Duodenal mucosa (tissue), 2 donors: ENCODE results near the gene LRMDA.

Experiments used
- H3K27ac ChIP-seq: one replicate; pipeline ENCODE4 v1.7.0; 2013; ENCODE audit warnings: low read depth, low read length
- H3K27me3 ChIP-seq, 2 donors: one replicate each; pipeline ENCODE4 v1.7.0; 2013; ENCODE audit warnings: low read length in 2 of 2, control low read depth in 1 of 2; ENCODE audit not compliant: insufficient read depth in 2 of 2, control insufficient read depth in 1 of 2
- H3K36me3 ChIP-seq, 2 donors: one replicate each; pipeline ENCODE4 v1.7.0; 2013; ENCODE audit warnings: low read length in 2 of 2, control low read depth in 1 of 2; ENCODE audit not compliant: insufficient read depth in 2 of 2, control insufficient read depth in 1 of 2
- H3K4me1 ChIP-seq, 2 donors: one replicate each; pipeline ENCODE4 v1.7.0; 2013; ENCODE audit warnings: low read length in 2 of 2, control low read depth in 1 of 2; ENCODE audit not compliant: insufficient read depth in 2 of 2, control insufficient read depth in 1 of 2
- H3K4me3 ChIP-seq, 2 donors: one replicate each; pipeline ENCODE4 v1.7.0; 2013; ENCODE audit warnings: low read length in 2 of 2, low read depth in 1 of 2
- H3K9ac ChIP-seq, 2 donors: one replicate each; pipeline ENCODE4 v1.7.0; 2013; ENCODE audit warnings: low read length in 2 of 2, low read depth in 1 of 2
- H3K9me3 ChIP-seq, 2 donors: one replicate each; pipeline ENCODE4 v1.7.0; 2013; ENCODE audit warnings: low read length in 2 of 2, control low read depth in 1 of 2; ENCODE audit not compliant: control insufficient read depth in 1 of 2

LRMDA gene

DNA sequence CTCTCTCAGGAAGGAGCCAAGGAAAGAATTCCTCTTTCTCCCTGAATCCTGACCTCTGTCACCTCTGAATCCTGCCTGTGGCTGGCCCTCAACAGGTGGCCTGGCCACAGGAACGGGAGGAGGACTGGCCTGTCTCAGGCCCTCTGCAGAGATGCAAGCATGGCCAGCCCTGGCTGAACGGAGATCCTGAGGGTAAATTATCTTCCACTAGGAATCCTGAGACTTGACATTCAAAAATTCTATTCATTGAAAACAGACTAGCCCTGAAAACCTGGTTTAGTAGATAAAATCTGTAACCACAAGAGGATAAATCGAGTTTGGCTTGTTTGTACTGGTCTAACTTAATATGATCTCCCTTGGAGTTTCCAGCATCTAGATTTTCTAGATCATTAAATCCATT is 579.3 kb downstream of the LRMDA start:
- no peaks in the 10 kb centered on the region for H3K4me1 ChIP-seq
- H3K27ac ChIP-seq, result no peak overlapping the region
- no peak overlapping the region for H3K9ac ChIP-seq
- no peaks in the 10 kb centered on the region for H3K36me3 ChIP-seq
- no peaks in the 10 kb centered on the region for H3K9me3 ChIP-seq
- no peaks in the 10 kb centered on the region for H3K27me3 ChIP-seq
- H3K4me3 ChIP-seq, result no peak overlapping the region

DNA sequence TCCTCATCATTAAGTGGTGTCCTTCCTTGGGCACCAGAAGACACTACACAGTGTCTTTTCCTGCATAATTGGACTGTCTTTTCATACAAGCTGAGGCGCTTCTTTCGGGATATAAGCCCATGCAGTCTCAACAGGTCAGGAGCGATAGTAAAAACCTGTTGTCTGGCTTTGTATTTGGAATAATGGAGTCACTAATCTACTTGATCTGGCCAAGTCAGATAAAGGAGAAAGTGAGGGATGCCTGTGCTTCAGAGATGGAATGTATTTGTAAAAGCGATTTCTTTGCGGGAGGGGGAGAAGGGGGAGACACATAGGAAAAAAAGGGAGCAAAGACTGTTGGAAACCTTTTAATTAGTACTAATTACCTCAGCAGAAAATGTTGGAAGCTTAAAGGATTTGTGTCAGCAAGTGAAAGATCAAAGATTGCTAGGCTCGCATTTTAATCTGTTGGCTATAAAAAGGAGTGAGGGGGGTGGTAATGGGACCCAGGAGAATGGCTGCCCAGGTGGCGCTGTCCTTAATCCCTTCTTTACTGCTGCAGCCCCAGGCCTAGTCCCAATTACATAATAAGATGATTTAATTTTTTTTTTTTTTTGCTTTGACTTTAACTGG is 581.4 kb downstream of the LRMDA start:
- H3K27ac ChIP-seq, result no peak overlapping the region
- H3K36me3 ChIP-seq, result no peaks in the 10 kb centered on the region
- no peaks in the 10 kb centered on the region for H3K27me3 ChIP-seq
- H3K4me3 ChIP-seq, result no peak overlapping the region
- H3K9ac ChIP-seq, result no peak overlapping the region
- H3K9me3 ChIP-seq, result no peaks in the 10 kb centered on the region
- H3K4me1 ChIP-seq, result no peaks in the 10 kb centered on the region

DNA sequence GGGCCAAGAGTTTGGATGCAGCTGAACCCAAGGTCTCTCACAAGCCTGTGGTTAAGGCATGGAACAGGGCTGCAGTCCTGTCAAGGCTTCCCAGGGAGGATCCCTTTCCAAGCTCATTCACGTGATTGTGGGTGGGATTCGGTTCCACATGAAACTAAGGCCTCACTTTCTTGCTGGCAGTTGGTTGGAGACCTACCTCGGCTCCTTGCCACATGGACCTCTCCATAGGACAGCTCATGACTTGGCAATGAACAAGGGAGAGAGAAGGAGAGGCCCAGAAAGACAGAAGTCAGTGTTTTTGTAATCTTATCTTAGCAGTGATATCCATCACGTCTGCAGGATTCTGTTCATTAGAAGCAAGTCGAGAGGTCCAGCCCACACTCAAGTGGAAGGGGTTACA is 583.8 kb downstream of the LRMDA start:
- H3K4me3 ChIP-seq, result no peak overlapping the region
- H3K9me3 ChIP-seq, result no peaks in the 10 kb centered on the region
- no peaks in the 10 kb centered on the region for H3K36me3 ChIP-seq
- no peak overlapping the region for H3K9ac ChIP-seq
- H3K27me3 ChIP-seq, result no peaks in the 10 kb centered on the region
- H3K4me1 ChIP-seq, result no peaks in the 10 kb centered on the region
- H3K27ac ChIP-seq, result no peak overlapping the region

DNA sequence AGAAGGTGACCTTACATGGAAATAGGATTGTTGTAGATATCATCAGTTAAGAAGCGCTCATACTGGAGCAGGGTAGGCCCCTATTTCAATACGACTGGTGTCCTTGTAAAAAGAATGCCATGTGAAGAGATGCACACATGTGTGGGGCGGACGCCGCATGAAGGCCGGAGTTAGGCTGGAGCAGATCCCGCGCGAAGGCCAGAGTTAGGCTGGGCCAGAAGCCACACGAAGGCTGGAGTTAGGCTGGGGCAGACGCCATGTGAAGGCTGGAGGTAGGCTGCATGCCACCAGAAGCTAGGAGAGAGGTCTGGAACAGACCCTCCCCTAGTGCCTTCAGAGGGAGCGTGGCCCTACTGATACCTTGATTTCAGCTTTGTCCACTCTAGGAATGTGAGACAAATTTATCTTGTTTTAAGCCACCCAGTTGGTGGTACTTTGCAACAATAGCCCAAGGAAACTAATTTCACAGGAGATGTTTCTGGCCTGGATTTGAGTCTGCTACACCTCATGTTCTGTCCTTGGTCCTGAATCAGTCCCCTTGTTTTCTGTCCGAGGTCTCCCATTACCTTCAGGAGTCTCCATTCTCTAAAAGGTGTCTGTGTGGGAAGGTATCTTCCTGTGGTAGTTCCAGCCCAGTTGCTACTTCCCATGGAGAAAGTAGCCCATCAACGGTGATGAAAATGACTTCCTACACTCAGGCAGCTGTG is 585.8 kb downstream of the LRMDA start:
- no peak overlapping the region for H3K9ac ChIP-seq

DNA sequence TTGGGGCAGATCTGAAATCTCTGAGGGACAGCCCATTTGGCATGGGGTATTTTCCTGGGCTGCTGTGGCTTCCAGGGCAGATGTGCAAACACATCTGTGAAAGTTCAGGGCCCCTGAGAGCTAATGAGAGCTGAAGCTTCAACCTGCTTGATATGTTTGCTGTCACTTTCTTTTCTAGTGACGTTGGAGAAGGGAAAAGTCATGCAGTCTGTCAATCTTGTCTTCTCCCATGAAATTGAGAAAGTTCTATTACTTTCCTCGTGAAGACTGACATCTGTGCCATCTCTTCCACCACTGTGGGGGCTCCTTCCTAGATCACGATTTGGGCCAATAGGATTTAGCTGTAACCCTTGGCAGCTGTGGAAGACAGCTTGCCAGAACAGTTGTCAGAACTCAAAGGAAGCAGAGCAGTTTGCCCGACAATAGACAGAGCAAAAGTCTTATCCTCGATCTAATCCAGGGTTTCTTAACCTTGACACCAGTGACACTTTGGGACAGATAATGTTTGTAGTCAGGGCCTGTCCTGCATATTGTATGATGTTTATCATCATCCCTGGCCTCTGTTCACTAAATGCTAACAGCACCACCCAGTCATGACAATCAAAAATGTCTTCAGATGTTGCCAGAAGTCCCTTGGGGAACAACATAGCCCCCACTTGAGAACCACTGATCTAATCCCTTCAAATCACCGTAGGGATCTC is 586.5 kb downstream of the LRMDA start:
- Histone ChIP-seq H3K4me1 (no peaks in the 10 kb centered on the region), H3K4me3 (no peak overlapping the region), H3K27ac (no peak overlapping the region), H3K9me3 (no peaks in the 10 kb centered on the region), H3K9ac (no peak overlapping the region), H3K27me3 (no peaks in the 10 kb centered on the region), H3K36me3 (no peaks in the 10 kb centered on the region)

More for the DNA sequence above, 585.8 kb downstream of the LRMDA start:
- H3K27ac ChIP-seq, result no peak overlapping the region
- H3K27me3 ChIP-seq, result no peaks in the 10 kb centered on the region
- no peaks in the 10 kb centered on the region for H3K9me3 ChIP-seq
- H3K4me3 ChIP-seq, result no peak overlapping the region
- no peaks in the 10 kb centered on the region for H3K36me3 ChIP-seq
- H3K4me1 ChIP-seq, result no peaks in the 10 kb centered on the region

DNA sequence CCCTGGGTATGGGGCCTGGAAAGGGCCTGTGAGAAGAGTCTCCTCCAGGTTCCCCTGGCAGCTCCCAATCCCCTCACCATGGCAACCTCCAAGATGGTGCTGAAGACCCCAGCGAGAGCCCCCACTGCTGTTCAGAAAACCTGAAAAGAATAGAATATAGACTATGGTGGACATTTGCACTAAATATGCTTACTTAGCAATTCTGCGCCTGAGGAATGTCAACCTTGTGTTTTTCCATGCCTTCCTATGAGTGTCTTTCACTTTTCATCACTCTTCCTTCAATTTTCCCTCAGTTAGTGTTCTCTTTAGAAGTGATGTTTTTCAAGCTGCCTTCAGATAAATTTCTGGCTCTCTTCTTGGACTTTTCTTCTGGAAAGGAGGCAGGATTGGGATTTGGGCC is 589.2 kb downstream of the LRMDA start:
- Histone ChIP-seq H3K4me1 (no peaks in the 10 kb centered on the region), H3K9me3 (no peaks in the 10 kb centered on the region), H3K9ac (no peak overlapping the region), H3K4me3 (no peak overlapping the region), H3K27me3 (no peaks in the 10 kb centered on the region), H3K27ac (no peak overlapping the region), H3K36me3 (no peaks in the 10 kb centered on the region)

DNA sequence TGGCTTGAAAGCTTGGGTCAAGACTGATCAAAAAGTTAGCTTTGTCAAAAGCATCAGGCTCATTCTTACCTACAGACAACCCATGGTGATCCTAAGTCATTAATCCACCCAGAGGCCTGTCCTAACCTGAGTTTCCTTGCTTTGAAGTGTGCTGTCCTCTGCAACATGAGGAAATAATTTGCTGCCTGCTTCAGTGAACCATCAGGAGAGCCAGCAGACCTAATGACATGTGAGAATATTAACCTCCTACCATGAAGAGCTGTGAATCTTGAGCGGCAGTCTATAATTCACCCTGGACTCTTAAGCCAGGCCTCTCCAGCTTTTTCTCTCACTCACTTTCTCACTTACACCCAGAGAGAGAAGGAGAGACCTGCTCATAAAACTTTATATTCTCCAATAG is 590.0 kb downstream of the LRMDA start:
- Histone ChIP-seq H3K4me1 (no peaks in the 10 kb centered on the region), H3K27me3 (no peaks in the 10 kb centered on the region), H3K4me3 (no peak overlapping the region), H3K27ac (no peak overlapping the region), H3K36me3 (no peaks in the 10 kb centered on the region), H3K9me3 (no peaks in the 10 kb centered on the region), H3K9ac (no peak overlapping the region)

DNA sequence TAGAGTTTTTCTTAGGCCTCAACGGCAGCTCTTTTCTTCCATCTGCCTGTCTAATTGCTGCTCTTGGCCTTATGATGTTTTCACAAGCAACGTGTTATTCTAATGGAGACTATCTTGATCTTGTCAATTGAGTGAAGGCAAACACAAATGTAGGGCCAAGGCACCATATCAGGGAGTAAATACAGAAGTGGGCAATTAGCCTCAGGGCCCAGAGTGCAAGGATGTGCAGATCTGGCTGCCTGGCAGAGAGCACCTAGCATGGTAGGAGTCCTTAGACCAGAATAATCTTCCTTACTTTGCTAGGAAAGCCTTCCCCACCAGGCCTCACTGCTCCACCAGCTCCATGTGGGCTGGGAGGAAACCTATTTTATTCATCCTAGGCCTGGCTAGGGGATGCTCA is 590.9 kb downstream of the LRMDA start:
- Histone ChIP-seq H3K9ac (no peak overlapping the region), H3K27ac (no peak overlapping the region), H3K36me3 (no peaks in the 10 kb centered on the region), H3K9me3 (no peaks in the 10 kb centered on the region), H3K4me1 (no peaks in the 10 kb centered on the region), H3K4me3 (no peak overlapping the region), H3K27me3 (no peaks in the 10 kb centered on the region)

DNA sequence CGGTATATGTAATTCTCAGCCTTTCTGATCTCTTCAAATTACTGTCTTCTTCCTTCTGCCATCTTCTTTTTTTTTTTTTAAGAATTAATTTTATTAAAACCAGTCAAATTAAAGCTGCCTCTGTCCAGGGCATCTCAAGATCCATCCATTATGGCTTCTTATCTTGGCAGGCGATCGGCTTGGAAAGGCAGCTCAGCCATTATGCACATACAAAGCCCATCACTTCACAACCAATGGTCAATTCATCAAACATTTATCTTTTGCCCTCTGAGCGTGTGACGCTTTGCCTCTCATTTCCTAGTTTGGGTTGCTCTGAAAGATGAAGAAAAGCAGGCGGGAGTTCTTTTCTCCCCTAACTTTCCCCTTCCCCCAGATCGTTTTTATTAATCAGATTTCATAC is 591.6 kb downstream of the LRMDA start:
- no peak overlapping the region for H3K9ac ChIP-seq
- no peaks in the 10 kb centered on the region for H3K4me1 ChIP-seq
- H3K9me3 ChIP-seq, result no peaks in the 10 kb centered on the region
- H3K36me3 ChIP-seq, result no peaks in the 10 kb centered on the region
- H3K27ac ChIP-seq, result no peak overlapping the region
- no peaks in the 10 kb centered on the region for H3K27me3 ChIP-seq
- no peak overlapping the region for H3K4me3 ChIP-seq

DNA sequence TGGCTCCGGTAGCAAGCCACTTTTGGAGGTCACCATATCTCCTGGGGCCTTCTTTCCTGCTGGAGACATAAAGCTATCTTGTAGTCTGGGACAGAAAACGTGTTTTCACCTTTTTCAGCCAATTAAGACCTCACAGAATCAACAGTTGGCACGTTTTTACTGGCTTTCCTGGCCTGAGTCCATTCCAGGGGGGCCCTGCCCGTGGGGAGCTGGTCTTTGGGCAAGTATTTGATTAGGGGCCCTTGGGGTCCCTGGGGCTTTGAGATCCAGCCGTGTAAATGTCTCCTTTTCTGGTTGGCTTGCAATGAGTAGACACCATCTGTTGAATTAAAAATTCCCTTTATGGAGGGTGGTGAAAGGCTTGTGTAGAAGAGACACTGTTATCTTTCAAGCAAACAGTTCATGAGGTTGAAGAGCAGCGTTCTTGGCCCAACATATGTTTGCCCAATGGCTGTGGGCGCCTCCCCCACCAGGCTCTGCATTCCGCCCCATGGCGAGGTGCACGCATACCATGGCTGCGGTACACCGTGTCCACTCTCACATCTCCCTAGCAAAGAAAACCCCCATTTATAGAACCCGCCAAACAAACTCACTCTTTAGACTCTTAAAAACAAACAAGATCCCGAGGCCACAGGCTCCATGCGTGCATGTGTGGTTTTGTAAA is 593.2 kb downstream of the LRMDA start:
- Histone ChIP-seq H3K9me3 (no peaks in the 10 kb centered on the region), H3K36me3 (no peaks in the 10 kb centered on the region), H3K4me3 (no peak overlapping the region), H3K27ac (no peak overlapping the region), H3K4me1 (no peaks in the 10 kb centered on the region), H3K9ac (no peak overlapping the region), H3K27me3 (no peaks in the 10 kb centered on the region)
